Effector CD4-positive, alpha-beta T cell (primary cell): ENCODE results near the gene LRRC32.
"Not testable (repeated sequence)": the region's sequence is repeated elsewhere in the genome, so short reads cannot be mapped to it uniquely, and the experiment has no call there.

Experiments
- DNase-seq: peaks from one replicate; pipeline ENCODE4 v3.0.0-alpha.2; 2020

LRRC32 gene

DNA sequence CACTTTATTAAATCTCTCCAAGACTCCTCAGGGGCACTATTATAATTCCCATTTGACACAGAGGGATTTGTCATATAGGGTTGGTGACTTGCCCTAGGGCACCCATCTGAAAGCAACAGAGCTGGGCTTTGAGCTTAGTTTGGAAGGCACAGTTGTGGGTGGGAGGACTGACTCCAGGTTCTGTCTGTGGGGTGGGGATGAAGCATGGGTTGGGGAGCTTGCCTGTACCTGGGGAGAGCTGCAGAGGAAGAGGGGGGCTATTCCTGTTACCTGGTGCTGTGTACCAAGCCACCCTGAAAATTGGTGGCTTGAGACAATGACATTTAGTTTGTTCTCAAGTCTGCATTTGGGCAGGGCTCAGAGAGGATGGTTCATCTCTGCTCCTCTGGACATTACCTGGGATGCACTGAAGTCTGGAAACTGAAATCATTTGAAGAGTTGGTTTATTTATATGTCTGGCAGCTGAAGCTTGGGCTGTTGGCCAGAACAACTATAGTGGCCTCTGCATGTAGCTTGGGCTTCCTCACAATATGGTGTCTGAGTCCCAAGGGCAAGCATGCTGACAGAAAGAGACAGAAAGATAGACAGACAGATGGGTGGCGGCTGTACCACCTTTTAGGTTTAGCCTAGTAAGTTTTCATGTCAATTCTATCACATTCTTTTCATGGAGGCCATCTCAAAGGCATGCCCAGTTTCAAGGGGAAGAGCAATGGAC, 44.9 kb downstream of the LRRC32 start:
- DNase-seq: no peak

- no peak for DNase-seq
Measured at GRCh38 chr11:76624500-76625379, 45.8 kb downstream of the LRRC32 start.

- no peak for DNase-seq
Measured at GRCh38 chr11:76623884-76624419, 46.6 kb downstream of the LRRC32 start.

DNA sequence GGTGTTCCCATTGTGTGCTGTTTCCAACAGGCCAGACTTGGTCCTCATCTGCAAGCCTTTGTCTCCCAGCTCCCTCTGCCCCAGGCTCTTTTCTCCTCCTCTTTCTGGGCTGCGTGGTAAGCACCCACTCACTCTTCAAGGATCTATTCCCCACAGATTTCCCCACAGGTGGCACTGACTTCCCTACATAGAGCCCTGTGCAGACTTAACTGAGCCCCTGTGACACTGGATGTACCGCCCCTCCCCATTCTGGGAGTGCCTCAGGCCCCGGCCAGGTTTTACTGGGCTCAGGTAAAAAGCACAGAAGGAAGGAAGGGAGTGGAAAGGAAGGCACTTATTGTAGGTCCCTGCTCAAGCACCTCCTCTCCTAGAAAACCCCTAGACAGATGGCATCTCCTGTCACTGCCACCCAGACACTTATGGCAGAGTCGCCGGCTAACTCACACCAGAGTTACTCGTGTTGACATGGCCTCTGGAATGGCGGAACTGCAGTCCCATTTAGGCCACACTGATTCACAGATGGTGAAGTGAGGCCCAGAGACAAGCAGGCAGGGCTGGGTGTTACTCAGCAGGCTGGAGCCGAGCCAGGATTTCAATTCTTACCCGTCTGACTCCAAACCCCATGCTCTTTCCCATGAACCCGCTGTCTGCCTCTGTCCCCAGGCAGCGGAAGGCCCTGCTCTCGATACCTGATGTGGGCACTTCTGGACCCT, 47.2 kb downstream of the LRRC32 start:
- DNase-seq: no peak

DNA sequence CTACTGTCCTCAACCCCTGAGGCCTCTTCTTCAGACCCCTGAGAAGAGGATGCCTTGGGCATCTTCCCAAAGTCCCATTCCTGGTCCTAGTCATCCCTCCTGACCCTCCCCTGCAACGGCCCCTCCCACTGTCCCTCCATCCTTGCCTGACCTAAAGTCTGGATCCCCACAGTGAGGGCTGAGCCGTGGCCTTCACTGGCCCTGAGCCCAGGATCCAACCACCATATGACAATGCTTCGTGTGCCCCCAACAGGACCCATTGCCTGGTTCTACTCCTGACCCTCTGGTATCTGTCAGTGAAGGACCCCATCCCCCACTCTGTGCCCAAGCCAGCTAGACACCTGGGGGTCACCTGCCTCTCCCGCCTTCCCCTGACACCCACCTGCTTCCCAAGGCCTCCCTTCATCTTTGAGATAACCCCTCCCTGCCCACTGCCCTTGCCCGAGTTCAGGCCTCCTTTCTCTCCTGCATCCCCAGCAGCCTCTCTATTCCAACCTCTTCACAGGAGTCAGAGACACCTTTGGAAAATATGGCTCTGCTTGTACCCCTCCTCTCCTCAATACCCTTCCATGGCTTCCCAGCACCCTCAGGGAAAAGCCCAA, 48.0 kb downstream of the LRRC32 start:
- DNase-seq: no peak

GRCh38 chr11:76621868-76622267, 48.7 kb downstream of the LRRC32 start:
- no peak for DNase-seq

GRCh38 chr11:76621466-76621865, 49.1 kb downstream of the LRRC32 start:
- no peak for DNase-seq

DNA sequence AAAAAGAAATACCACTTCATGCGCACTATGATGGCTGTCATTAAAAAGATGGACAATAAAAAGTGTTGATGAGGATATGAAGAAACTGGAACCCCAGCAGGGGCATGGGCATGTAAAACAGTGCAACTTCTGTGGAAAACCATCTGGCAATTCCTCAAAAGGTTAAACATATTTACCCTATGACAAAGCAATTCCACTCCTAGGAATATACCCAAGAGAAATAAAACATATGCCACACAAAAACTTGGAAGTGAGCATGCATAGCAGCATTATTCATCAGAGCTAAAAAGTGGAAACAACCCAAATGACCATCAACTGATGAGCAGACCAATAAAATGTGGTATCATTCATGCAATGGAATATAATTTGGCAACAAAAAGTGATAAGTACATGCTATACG, 50.1 kb downstream of the LRRC32 start:
- DNase-seq: no peak

GRCh38 chr11:76619801-76620200, 50.7 kb downstream of the LRRC32 start:
- DNase-seq: not testable (repeated sequence)

DNA sequence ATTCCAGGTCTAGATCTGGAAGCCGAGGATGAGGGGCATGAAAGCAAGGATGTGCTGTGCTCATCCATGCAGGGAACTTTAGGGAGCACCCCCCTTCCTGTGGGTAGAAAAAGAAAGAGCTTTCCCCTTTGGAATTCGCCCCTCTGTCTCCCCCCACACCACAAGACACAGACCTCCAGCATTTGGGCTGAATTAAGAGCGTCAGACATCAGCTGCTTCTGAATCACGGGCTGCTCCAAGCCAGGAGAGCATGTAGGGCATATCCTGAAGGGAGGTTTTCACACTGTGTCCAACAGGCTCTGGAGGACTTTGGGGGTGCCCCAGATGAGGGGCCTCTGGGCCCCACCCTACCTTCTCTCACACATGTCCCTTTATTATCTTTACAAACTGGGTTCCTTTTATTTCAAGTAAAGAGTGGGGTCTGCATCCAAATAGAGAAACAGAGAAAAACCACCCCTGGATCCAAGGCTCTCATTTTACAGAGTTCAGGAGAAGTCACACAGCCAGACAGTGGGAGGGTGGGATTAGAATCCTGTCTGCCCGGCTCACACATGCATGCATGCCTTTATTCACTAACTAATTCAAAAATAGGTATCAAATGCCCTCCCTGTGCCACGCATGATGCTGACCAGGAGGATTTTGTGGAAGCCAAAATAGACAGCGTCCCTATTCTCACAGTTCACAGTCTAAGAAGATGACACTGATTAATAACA, 52.8 kb downstream of the LRRC32 start:
- DNase-seq: no peak

DNA sequence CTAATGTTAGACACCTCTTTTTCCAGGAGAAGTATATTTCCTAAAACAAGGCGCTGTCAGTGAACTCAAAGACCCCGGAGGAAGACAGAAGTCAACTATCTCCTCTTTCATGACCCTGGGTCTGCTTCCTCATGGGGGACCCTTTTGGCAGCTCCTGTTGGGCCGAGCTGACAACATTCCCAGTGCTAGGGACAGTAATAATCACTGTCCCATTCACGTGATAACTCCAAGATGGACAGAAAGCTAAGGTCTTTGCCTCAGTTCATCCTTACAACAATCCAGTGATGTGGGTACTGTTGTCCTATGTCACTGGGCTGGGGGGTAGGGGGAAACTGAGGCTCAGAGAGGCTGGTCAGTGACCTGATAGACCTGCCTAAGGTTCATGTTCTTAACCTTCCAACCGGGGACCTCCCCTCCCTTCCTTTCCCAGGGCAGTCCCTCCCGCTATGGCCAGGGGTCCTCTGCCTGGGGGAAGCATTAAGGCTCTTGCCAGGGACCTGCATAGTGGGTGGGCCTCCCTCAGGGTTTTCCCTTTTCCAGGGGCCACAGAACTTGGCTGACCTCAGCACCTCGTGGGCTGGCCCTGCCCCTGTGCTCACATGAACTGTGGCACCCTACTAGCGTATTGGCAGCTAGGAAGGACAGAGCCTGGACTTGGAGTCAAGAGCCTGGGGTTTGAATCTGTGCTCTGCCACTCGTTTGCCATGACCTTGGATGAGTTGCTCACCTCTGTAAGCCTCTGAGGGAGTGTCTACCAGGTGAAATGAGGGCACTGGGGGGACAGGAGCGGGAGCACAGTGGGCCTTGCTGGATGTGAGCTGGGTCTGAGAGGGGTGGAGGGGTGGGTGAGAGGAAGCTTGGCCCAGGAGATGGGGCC, 53.6 kb downstream of the LRRC32 start:
- DNase-seq: no peak

DNA sequence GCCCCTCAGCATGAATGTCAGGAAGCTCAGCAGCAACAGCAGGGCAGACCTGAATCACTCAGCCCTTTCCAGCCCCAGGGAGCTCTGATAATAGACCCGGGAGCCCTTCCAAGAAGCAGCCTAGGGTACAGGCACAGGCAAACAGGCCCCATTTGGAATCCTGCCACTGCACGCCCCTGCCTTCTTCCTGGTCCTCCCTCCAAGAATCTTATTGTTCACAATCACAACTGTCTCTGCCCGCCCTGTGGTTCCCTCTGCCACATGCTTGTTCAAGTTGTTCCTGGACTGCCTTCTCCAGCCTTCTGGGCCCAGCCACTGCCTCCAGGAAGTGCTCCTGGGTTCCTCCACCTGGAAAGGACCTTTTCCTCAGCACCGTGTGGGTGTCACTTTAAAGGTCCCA, 54.6 kb downstream of the LRRC32 start:
- no peak for DNase-seq

DNA sequence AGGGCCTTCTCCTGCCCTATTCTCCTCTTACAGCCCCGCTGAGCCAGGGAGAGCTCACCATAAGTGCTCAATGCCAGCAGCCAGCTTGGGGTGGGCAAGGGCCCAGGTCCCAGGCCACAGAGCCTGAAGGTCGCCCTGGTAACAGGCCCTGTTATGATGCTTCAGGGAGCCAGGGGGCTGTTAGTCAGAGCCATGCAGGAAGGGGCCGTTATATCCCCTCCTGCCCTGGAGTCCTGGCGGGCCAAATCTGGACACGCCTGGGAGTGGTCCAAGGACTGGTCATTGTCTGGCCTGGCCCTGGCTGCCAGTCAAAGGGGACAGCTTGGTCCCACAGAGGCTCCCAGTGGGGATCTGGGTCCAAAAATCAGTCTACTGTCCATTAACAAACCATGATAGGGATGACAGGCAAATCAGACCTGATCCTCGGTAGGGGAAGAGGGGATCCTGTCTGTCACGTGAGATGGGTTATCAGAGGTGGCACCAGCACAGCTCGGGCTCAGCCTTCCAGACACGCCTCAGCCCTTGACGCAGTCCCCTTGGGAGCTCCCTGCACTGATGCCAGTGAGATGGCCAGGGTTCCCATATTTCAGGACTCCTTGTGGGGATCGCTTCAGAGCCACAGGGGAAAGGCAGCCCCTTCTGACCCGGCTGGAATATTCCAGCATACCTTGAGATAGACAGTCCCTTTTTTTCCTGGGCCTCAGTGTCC, 55.9 kb downstream of the LRRC32 start:
- DNase-seq: no peak

DNA sequence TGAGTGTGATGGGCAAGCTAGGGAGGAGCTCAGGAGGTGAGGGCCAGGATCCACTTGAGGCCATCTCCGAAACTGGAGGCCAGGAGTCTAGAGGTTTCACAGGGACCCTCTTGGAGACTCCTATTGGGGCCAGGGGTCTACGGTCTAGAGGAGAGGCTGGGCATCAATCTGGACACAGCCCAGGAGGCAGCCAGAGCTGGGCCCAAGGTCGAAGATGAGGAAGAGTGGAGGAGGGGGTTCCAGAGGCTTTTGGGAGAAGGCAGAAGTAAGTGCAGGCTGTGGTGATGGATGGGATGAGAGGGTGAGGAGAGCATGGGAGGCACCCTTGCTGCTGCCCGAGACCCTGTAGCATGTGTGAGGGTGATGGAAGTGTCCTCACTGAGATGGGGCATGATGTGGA, 56.6 kb downstream of the LRRC32 start:
- no peak for DNase-seq

DNA sequence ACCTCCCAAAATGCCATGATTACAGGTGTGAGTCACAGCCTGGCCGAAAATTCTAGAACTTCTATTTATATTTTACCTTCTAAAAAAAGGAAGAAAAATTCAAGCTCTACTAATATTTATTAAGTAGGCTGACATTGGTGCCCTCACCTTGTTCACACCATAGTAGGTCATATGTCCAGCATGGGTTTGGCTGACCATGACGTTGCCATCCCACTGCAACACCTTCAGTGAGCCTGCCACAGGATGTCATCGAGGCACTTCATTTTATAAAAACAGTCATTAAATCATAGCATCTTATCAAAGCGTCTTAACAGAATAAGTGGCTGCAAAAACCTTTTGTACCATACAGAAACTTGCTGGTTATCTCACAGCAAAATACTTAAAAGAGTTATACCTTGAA, 58.3 kb downstream of the LRRC32 start:
- no peak for DNase-seq

GRCh38 chr11:76610871-76611475, 59.6 kb downstream of the LRRC32 start:
- DNase-seq: no peak

GRCh38 chr11:76610371-76610770, 60.2 kb downstream of the LRRC32 start:
- DNase-seq: no peak

DNA sequence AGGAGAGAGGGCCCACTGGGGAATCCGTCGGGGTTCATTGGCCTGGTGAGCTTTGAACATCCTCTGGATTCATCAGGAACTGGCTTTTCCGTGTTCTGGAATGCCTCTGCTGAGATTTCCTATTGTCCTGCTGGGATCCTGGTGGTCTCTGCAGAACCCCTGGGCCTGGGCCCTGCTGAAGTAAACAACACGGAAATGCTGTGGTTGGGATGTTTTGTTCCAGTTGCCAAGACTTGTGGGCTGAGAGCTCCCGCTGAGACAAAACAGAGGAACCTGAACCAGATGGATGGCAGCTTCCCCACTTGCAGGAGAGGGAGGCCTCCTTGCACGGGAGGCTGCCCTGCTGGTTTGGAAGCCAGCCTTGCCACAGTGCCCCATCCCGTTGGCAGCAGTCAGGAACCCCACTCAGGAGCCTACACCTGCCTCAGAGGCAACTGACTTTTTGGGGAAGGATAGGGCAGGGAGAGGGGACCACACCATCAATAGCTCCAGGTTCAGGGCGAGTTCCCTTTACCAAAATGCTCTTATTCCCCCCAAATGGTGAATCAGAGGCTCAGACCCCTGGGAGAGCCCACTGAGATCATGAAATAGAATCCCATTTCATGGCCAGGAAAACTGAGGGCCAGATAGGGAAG, 60.7 kb downstream of the LRRC32 start:
- no peak for DNase-seq

GRCh38 chr11:76608879-76609460, 61.6 kb downstream of the LRRC32 start:
- DNase-seq: not testable (repeated sequence)
